ENCODE results near the gene ZNF81. TPM values are rescaled to one million over a fixed set of nuclear protein-coding genes. Genes with fewer than 3 reads are reported as not detected.

The ZNF81 gene
- total and polyA plus RNA-seq, 2 of the 4 experiments (the other 2 are of a cell fraction) = 2.1 to 4.5 TPM

GRCh38 chrX:47885501-47885900, 48.8 kb downstream of the ZNF81 start:
- ChIA-PET POLR2A (ENCODE audit: unreplicated experiment) (no interaction called here), CTCF (no interaction called here)
- H4K20me1 ChIP-seq (ENCODE audit: insufficient read depth, low read length) = no peaks in the 10 kb centered on the region
- no peak overlapping the region for H4K8ac ChIP-seq (ENCODE audit: low read depth in 2 of 2, low read length in 2 of 2)
- H3K9me1 ChIP-seq (ENCODE audit: insufficient read depth, low read length) = no peaks in the 10 kb centered on the region
- no peak overlapping the region for H3K23ac ChIP-seq (ENCODE audit: low read depth, low read length)
- H2AK9ac ChIP-seq (replicated peaks; ENCODE audit: low read depth, low read length, poor library complexity) = no peak overlapping the region
- no TSS peak for BruUV-seq (replicated peaks)
- H4K91ac ChIP-seq (ENCODE audit: insufficient read depth, low read depth, low read length) = no peak overlapping the region
- no peak for ATAC-seq (ENCODE audit: low read depth)
- no peak overlapping the region for H2AK5ac ChIP-seq (ENCODE audit: low read depth, low read length)
- no peak overlapping the region for H3K27ac ChIP-seq (ENCODE audit: insufficient read depth, low read length)
- H3K4me3 ChIP-seq (ENCODE audit: insufficient read depth, low read depth, low read length) = no peak overlapping the region
- no peak overlapping the region for H3K4me2 ChIP-seq (ENCODE audit: low read depth, low read length)
- no peak for TF ChIP-seq MAZ (IDR thresholded peaks at IDR 0.05; ENCODE audit: borderline replicate concordance, low read depth, low read length)
- no peak for TF ChIP-seq CEBPB (IDR thresholded peaks at IDR 0.05; ENCODE audit: low read depth, low read length)
- no peak for TF ChIP-seq RAD21 (IDR thresholded peaks at IDR 0.05; ENCODE audit: low read length)
- TF ChIP-seq, protein P1, sequence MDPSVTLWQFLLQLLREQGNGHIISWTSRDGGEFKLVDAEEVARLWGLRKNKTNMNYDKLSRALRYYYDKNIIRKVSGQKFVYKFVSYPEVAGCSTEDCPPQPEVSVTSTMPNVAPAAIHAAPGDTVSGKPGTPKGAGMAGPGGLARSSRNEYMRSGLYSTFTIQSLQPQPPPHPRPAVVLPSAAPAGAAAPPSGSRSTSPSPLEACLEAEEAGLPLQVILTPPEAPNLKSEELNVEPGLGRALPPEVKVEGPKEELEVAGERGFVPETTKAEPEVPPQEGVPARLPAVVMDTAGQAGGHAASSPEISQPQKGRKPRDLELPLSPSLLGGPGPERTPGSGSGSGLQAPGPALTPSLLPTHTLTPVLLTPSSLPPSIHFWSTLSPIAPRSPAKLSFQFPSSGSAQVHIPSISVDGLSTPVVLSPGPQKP (IDR thresholded peaks at IDR 0.05; ENCODE audit: borderline replicate concordance, low read depth, low read length) = no peak
- TF ChIP-seq BHLHE40 (IDR thresholded peaks at IDR 0.05; ENCODE audit: low read depth, low read length) = no peak
- in situ Hi-C loops (cut with MboI; ENCODE audit: low sequenced_read_pairs) (no loop called here), intact Hi-C loops (cut with micrococcal nuclease) (no loop called here), dilution Hi-C loops (cut with HindIII; ENCODE audit: low sequenced_read_pairs, unreplicated experiment) (no loop called here)
- no CpG with 5 or more reads among the region's 3 CpGs for WGBS, 2 experiments (ENCODE audit: extremely low coverage in 2 of 2, insufficient read length in 1 of 2)
- no peak overlapping the region for H2BK20ac ChIP-seq (ENCODE audit: low read depth, low read length)
- H2BK120ac ChIP-seq (ENCODE audit: low read depth, low read length) = no peak overlapping the region
- H3K9me3 ChIP-seq (ENCODE audit: control insufficient read depth, insufficient read depth, low read length) = peaks cover 2% of the 10 kb centered on the region; the same call in 1 of the 2 replicates
- H3K9ac ChIP-seq (ENCODE audit: low read depth, low read length) = no peak overlapping the region
- H3K14ac ChIP-seq (replicated peaks; ENCODE audit: low read depth, low read length) = no peak overlapping the region
- no peak for DNase-seq
- no peak overlapping the region for H3K18ac ChIP-seq (ENCODE audit: low read depth, low read length)
- no peaks in the 10 kb centered on the region for H3K79me1 ChIP-seq (ENCODE audit: low read depth in 1 of 2, low read length in 2 of 2)
- no peaks in the 10 kb centered on the region for H3K4me1 ChIP-seq (ENCODE audit: control insufficient read depth, insufficient read depth, low read length)
- no peak overlapping the region for H3K4ac ChIP-seq (ENCODE audit: low read depth, low read length)
- no peak overlapping the region for H2BK15ac ChIP-seq (ENCODE audit: low read depth, low read length)
- no peak overlapping the region for H2BK5ac ChIP-seq (ENCODE audit: low read depth, low read length, poor library complexity, severe bottlenecking)
- H3K36me3 ChIP-seq (ENCODE audit: control insufficient read depth, insufficient read depth, low read length) = no peaks in the 10 kb centered on the region; the same call in 1 of the 2 replicates
- no peak overlapping the region for H3K56ac ChIP-seq (ENCODE audit: extremely low read depth, insufficient read depth, low read length)
- no peak overlapping the region for H2AFZ ChIP-seq (replicated peaks; ENCODE audit: low read length, poor library complexity)
- H4K5ac ChIP-seq (ENCODE audit: low read depth, low read length) = no peak overlapping the region
- H3K27me3 ChIP-seq (ENCODE audit: control insufficient read depth, insufficient read depth, low read length) = no peaks in the 10 kb centered on the region
